ENCODE results near the gene CLIC4.
"Not testable (repeated sequence)": the region's sequence is repeated elsewhere in the genome, so short reads cannot be mapped to it uniquely, and the experiment has no call there.

The CLIC4 gene

GRCh38 chr1:24886241-24886640 is 141.0 kb downstream of the CLIC4 start:
- no peak for DNase-seq

- DNase-seq = no peak
These were observed 143.1 kb downstream of the CLIC4 start for GRCh38 chr1:24888061-24888970.

- DNase-seq = peak; percentile 63
These were observed 143.9 kb downstream of the CLIC4 start for GRCh38 chr1:24888971-24889676.

GRCh38 chr1:24890887-24891286 is 145.6 kb downstream of the CLIC4 start:
- no peak for DNase-seq

- not testable (repeated sequence) for DNase-seq
These were observed 146.1 kb downstream of the CLIC4 start for GRCh38 chr1:24891367-24891766.

GRCh38 chr1:24892188-24893153 is 147.2 kb downstream of the CLIC4 start:
- DNase-seq = no peak

- DNase-seq = no peak
These were observed 148.2 kb downstream of the CLIC4 start for GRCh38 chr1:24893431-24893830.

All from fibroblast of upper back skin (primary cell).